ENCODE results near the gene ATP8A2. TPM values are rescaled to one million over a fixed set of nuclear protein-coding genes. Genes with fewer than 3 reads are reported as not detected.

The ATP8A2 gene
- total RNA-seq, 3 donors from 2014 or later, result under 0.01 to 1.0 (median under 0.01) TPM

DNA sequence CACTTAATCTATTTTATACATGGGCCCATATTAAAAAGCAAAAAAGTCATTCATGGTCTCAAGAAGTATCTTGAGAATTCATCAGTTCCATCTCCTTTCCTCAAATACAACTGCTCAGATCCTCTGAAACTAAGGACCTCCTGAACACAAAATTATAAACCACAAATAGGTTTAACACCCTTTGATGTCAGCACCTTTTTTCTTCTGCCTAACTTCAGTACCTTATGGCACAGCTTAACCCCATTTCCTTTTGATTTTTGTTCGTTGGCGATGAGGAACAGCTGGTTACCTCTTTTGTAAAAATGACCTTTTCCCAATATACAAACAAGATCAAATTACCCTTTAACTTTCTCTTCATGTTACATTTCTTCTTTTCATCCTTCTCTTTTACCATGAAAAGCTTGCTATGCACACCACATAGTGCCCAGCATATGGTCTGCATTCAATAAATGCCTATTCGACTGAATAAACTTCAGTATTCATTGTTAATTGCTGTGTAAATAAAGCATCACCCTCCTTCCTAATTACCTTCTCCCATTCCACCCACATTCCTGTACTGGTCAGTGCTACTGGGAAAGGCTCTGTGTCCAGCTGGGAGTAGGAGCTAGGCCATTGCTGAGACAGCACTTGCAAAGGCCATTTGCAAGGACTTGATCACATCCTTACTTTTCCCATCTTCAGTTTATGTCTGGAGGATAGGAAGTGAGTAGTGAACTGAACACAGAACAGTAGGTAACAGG is 362.1 kb downstream of the ATP8A2 start:
- Histone ChIP-seq H3K4me3 (no peak overlapping the region), H3K4me1 (no peaks in the 10 kb centered on the region), H3K9me3 (no peaks in the 10 kb centered on the region), H3K36me3 (no peaks in the 10 kb centered on the region), H3K27ac (no peak overlapping the region), H3K27me3 (no peaks in the 10 kb centered on the region)
- no peak for TF ChIP-seq POLR2AphosphoS5 (IDR thresholded peaks at IDR 0.05)
- no peak for TF ChIP-seq POLR2A (IDR thresholded peaks at IDR 0.05)
- TF ChIP-seq, protein P1, sequence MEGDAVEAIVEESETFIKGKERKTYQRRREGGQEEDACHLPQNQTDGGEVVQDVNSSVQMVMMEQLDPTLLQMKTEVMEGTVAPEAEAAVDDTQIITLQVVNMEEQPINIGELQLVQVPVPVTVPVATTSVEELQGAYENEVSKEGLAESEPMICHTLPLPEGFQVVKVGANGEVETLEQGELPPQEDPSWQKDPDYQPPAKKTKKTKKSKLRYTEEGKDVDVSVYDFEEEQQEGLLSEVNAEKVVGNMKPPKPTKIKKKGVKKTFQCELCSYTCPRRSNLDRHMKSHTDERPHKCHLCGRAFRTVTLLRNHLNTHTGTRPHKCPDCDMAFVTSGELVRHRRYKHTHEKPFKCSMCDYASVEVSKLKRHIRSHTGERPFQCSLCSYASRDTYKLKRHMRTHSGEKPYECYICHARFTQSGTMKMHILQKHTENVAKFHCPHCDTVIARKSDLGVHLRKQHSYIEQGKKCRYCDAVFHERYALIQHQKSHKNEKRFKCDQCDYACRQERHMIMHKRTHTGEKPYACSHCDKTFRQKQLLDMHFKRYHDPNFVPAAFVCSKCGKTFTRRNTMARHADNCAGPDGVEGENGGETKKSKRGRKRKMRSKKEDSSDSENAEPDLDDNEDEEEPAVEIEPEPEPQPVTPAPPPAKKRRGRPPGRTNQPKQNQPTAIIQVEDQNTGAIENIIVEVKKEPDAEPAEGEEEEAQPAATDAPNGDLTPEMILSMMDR (IDR thresholded peaks at IDR 0.05), result no peak
- intact Hi-C loops (cut with DNase I; ENCODE audit: low total_unique reads), result no loop called here
- no peak for DNase-seq (ENCODE audit: low spot score in 2 of 2)

- Histone ChIP-seq H3K27ac (no peak overlapping the region), H3K36me3 (no peaks in the 10 kb centered on the region), H3K9me3 (no peaks in the 10 kb centered on the region), H3K4me3 (no peak overlapping the region), H3K4me1 (no peaks in the 10 kb centered on the region), H3K27me3 (no peaks in the 10 kb centered on the region)
- intact Hi-C loops (cut with DNase I; ENCODE audit: low total_unique reads), result no loop called here
- DNase-seq (ENCODE audit: low spot score in 2 of 2), result no peak
- TF ChIP-seq POLR2A (IDR thresholded peaks at IDR 0.05), result no peak
These were observed 366.8 kb downstream of the ATP8A2 start for GRCh38 chr13:25738342-25739196.

DNA sequence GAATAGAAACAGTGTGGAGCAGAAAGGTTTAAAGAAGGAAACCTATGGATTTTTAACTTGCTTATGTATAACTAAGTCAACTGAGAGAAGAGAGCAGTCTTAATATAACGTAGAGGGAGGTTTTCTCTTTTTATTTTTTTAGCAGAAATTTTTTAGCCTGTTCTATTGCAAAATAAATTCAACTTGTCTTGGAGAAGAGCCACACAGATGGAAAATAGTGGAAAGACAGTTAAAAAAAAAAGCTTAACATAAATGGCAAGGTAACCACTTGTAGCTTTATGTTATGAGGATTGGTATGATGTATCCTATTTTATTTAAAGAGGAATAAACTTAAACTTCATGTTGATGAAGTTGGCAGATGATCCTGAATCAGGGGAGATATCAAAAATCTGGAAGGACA is 367.6 kb downstream of the ATP8A2 start:
- no peak for DNase-seq (ENCODE audit: low spot score in 2 of 2)
- intact Hi-C loops (cut with DNase I; ENCODE audit: low total_unique reads), result no loop called here
- TF ChIP-seq POLR2A (IDR thresholded peaks at IDR 0.05), result no peak
- no peaks in the 10 kb centered on the region for H3K27me3 ChIP-seq
- H3K27ac ChIP-seq, result no peak overlapping the region
- no peak overlapping the region for H3K4me3 ChIP-seq
- no peaks in the 10 kb centered on the region for H3K36me3 ChIP-seq
- no peaks in the 10 kb centered on the region for H3K4me1 ChIP-seq
- no peaks in the 10 kb centered on the region for H3K9me3 ChIP-seq

DNA sequence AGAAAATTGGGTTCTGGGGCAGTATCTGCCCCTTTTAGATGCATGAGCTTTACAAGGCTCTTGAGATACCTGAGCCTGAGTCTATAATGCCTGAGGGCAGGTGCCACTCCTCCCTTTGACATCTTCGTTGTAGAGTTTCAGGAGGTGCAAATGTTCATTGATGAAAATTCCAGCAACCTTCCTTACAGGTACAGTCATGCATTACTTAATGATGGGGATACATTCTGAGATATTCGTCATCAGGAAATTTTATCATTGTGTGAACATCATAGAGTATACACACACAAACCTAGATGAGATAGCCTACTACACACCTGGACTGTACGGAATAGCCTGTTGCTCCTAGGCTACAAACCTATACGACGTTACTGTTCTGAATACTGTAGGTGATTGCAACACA is 370.0 kb downstream of the ATP8A2 start:
- intact Hi-C loops (cut with DNase I; ENCODE audit: low total_unique reads), result no loop called here
- H3K27me3 ChIP-seq, result no peaks in the 10 kb centered on the region
- H3K4me1 ChIP-seq, result no peaks in the 10 kb centered on the region
- no peak for DNase-seq (ENCODE audit: low spot score in 2 of 2)
- H3K27ac ChIP-seq, result no peak overlapping the region
- TF ChIP-seq POLR2AphosphoS5 (IDR thresholded peaks at IDR 0.05), result no peak
- no peak overlapping the region for H3K4me3 ChIP-seq
- H3K36me3 ChIP-seq, result no peaks in the 10 kb centered on the region
- H3K9me3 ChIP-seq, result no peaks in the 10 kb centered on the region

DNA sequence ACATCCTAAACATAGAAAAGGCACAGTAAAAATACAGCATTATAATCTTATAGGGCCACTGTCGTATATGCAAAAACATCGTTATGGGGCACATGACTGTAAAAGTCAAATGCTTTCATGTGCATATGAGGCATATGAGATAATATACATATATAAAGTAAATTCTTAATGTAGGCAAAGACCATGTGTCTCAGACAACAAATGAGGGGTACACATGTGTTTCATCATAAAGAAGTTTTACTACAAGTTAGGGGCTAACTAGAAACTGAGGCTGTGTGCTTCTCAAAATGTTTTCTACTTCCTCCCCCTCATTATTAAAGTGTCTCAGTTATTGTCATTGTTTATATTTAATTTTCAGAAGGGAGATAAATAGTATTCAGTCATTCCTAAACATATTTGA is 370.4 kb downstream of the ATP8A2 start:
- DNase-seq (ENCODE audit: low spot score in 2 of 2), result no peak
- Histone ChIP-seq H3K4me3 (no peak overlapping the region), H3K4me1 (no peaks in the 10 kb centered on the region), H3K27me3 (no peaks in the 10 kb centered on the region), H3K9me3 (no peaks in the 10 kb centered on the region), H3K36me3 (no peaks in the 10 kb centered on the region), H3K27ac (no peak overlapping the region)
- intact Hi-C loops (cut with DNase I; ENCODE audit: low total_unique reads), result no loop called here
- TF ChIP-seq POLR2AphosphoS5 (IDR thresholded peaks at IDR 0.05) (no peak), POLR2A (IDR thresholded peaks at IDR 0.05) (no peak)
- TF ChIP-seq, protein P1 (IDR thresholded peaks at IDR 0.05), result no peak

DNA sequence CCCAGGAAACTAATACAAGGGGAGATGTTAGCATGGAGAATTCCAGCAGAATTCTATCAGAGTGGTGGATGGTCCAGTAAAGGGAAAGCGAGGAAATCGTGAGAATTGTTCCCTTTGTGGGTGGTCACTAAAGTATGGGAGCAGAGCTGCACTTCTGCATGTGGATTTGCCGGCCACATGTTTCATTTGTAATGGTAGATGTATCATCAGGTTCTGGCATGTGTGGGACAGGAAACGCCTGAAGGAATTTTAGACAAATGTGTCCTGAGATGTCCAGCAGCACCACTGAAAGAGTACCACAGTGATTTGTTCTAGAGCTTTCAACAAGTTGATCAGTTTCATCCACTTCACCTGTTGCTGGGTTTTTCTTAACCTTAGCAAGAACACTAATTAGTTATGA is 371.6 kb downstream of the ATP8A2 start:
- Histone ChIP-seq H3K36me3 (no peaks in the 10 kb centered on the region), H3K4me3 (no peak overlapping the region), H3K27ac (no peak overlapping the region), H3K4me1 (no peaks in the 10 kb centered on the region), H3K9me3 (no peaks in the 10 kb centered on the region), H3K27me3 (no peaks in the 10 kb centered on the region)
- TF ChIP-seq POLR2A (IDR thresholded peaks at IDR 0.05), result no peak
- TF ChIP-seq, protein P1 (IDR thresholded peaks at IDR 0.05), result no peak
- TF ChIP-seq POLR2AphosphoS5 (IDR thresholded peaks at IDR 0.05), result no peak
- DNase-seq (ENCODE audit: low spot score in 2 of 2), result no peak
- intact Hi-C loops (cut with DNase I; ENCODE audit: low total_unique reads), result no loop called here
